Endothelial cell of umbilical vein (primary cell): ENCODE results near the gene PELI2.

Source experiments
- CTCF ChIP-seq, 2 donors: IDR thresholded peaks; 1 replicate in 1 of 2; 2 replicates in 1 of 2; pipeline ENCODE4 v1.5.1; 2011; ENCODE audit warnings: low read length in 2 of 2, mild to moderate bottlenecking in 2 of 2, moderate library complexity in 2 of 2, control low read depth in 1 of 2, inconsistent platforms in 1 of 2, low read depth in 1 of 2; ENCODE audit not compliant: insufficient read depth in 1 of 2; ENCODE audit errors: extremely low read depth in 1 of 2
- EZH2 ChIP-seq: IDR thresholded peaks from 2 replicates; pipeline ENCODE4 v1.6.1; 2012; ENCODE audit warnings: borderline replicate concordance, low read depth, mild to moderate bottlenecking, moderate library complexity, low read length, inconsistent platforms; ENCODE audit not compliant: severe bottlenecking
- FOS ChIP-seq: IDR thresholded peaks from 2 replicates; pipeline ENCODE4 v1.6.1; 2011; ENCODE audit warnings: mild to moderate bottlenecking, low read length, moderate library complexity, borderline replicate concordance; ENCODE audit not compliant: insufficient read depth
- POLR2A ChIP-seq: IDR thresholded peaks from 2 replicates; pipeline ENCODE4 v1.6.1; 2012; ENCODE audit warnings: low read depth, mild to moderate bottlenecking, control low read depth, low read length
- POLR2AphosphoS5 ChIP-seq: IDR thresholded peaks from 2 replicates; pipeline ENCODE4 v1.6.1; 2012; ENCODE audit warnings: low read depth, mild to moderate bottlenecking, control low read depth, low read length, moderate library complexity; ENCODE audit not compliant: insufficient read depth

- TF ChIP-seq CTCF (IDR thresholded peaks at IDR 0.05; ENCODE audit: extremely low read depth in 1 of 2, insufficient read depth in 1 of 2, low read depth in 1 of 2, low read length in 2 of 2): no peak
- TF ChIP-seq POLR2A: no peak
- TF ChIP-seq EZH2: no peak
- TF ChIP-seq FOS: no peak
- no peak for TF ChIP-seq POLR2AphosphoS5
Observed at GRCh38 chr14:56124327-56124726, 6.1 kb downstream of the PELI2 start.
